PC-3 (cell line): ENCODE results near the gene LMNA. TPM values are rescaled to one million over a fixed set of nuclear protein-coding genes. Genes with fewer than 3 reads are reported as not detected.
"Not testable (repeated sequence)": the region's sequence is repeated elsewhere in the genome, so short reads cannot be mapped to it uniquely, and the experiment has no call there.

Experiments
- ATAC-seq: fragments of 200-7000 bp; cut with Tn5 transposase; 2 replicates; pipeline ENCODE4 v1.9.1; 2020; ENCODE audit warnings: mild to moderate bottlenecking, moderate library complexity
- BruUV-seq: library from RNA; stranded (reverse); fragments of 400-500 nt; replicated peaks from 2 replicates; lab custom pipeline; 2021; lab: Mats Ljungman, UMichigan
- CTCF ChIA-PET: fragments of 300-600 bp; sonication (Branson Sonifier 250); formaldehyde crosslinking; loops from one replicate; lab custom pipeline; 2022; ENCODE audit warnings: antibody characterized with exemption; lab: Charles Lee
- POLR2A ChIA-PET: fragments of 300-600 bp; sonication (Branson Sonifier 250); formaldehyde crosslinking; loops from one replicate; lab custom pipeline; 2022; ENCODE audit warnings: antibody characterized with exemption; ENCODE audit not compliant: unreplicated experiment; lab: Charles Lee
- DNase-seq: peaks from one replicate; pipeline ENCODE4 v3.0.0-alpha.2; 2015
- H2AFZ ChIP-seq: fragments of 300-600 bp; sonication (generic); 2 replicates; pipeline ENCODE4 v1.6.0; 2016; ENCODE audit warnings: antibody characterized with exemption, low read length
- H3F3A ChIP-seq: fragments of 300-600 bp; sonication (generic); one replicate; pipeline ENCODE4 v1.6.0; 2017; ENCODE audit warnings: antibody characterized with exemption, low read length, control low read depth, mild to moderate bottlenecking; ENCODE audit not compliant: unreplicated experiment
- H3K27ac ChIP-seq: fragments of 300-600 bp; sonication (generic); 2 replicates; pipeline ENCODE4 v1.5.1; 2016; ENCODE audit warnings: mild to moderate bottlenecking, low read length
- H3K27me3 ChIP-seq: fragments of 300-600 bp; sonication (generic); 2 replicates; pipeline ENCODE4 v1.6.1; 2016; ENCODE audit warnings: low read length, mixed read lengths
- H3K36me3 ChIP-seq: fragments of 300-600 bp; sonication (generic); 2 replicates; pipeline ENCODE4 v1.6.1; 2016; ENCODE audit warnings: low read depth, mixed run types, low read length, mixed read lengths
- H3K4me1 ChIP-seq: fragments of 300-600 bp; sonication (generic); 2 replicates; pipeline ENCODE4 v1.5.1; 2016; ENCODE audit warnings: low read length; ENCODE audit not compliant: insufficient read depth
- H3K4me2 ChIP-seq: fragments of 300-600 bp; sonication (generic); 2 replicates; pipeline ENCODE4 v1.6.0; 2016; ENCODE audit warnings: low read length
- H3K4me3 ChIP-seq: fragments of 300-600 bp; sonication (generic); 2 replicates; pipeline ENCODE4 v1.5.1; 2016; ENCODE audit warnings: mild to moderate bottlenecking, low read length, mixed read lengths
- H3K79me2 ChIP-seq: fragments of 300-600 bp; sonication (generic); 2 replicates; pipeline ENCODE4 v1.6.1; 2017; ENCODE audit warnings: low read length, mixed read lengths
- H3K9ac ChIP-seq: fragments of 300-600 bp; sonication (generic); 2 replicates; pipeline ENCODE4 v1.6.0; 2016; ENCODE audit warnings: mild to moderate bottlenecking, low read length
- H3K9me2 ChIP-seq: fragments of 300-600 bp; sonication (generic); replicated peaks from 2 replicates; pipeline ENCODE4 v1.6.1; 2016; ENCODE audit warnings: mixed run types, low read length, mixed read lengths
- H3K9me3 ChIP-seq: fragments of 300-600 bp; sonication (generic); 2 replicates; pipeline ENCODE4 v1.6.1; 2016; ENCODE audit warnings: low read length, mixed read lengths
- H4K20me1 ChIP-seq: fragments of 300-600 bp; sonication (generic); 2 replicates; pipeline ENCODE4 v1.6.1; 2016; ENCODE audit warnings: low read length, mixed read lengths
- EZH2 ChIP-seq: fragments of 300-600 bp; sonication (generic); IDR thresholded peaks from one replicate; pipeline ENCODE4 v1.6.1; 2017; ENCODE audit warnings: antibody characterized with exemption, mild to moderate bottlenecking, low read length; ENCODE audit not compliant: unreplicated experiment
- EZH2phosphoT487 ChIP-seq: fragments of 300-600 bp; sonication (generic); IDR thresholded peaks from 2 replicates; pipeline ENCODE4 v1.6.1; 2018; ENCODE audit warnings: mild to moderate bottlenecking, antibody characterized with exemption, low read length, borderline replicate concordance
- intact Hi-C: fragments of 100-400 bp; cut with micrococcal nuclease; formaldehyde crosslinking; loops from 2 replicates; pipeline ENCODE4 v1.9.0; 2023
- total RNA-seq: library from RNA; depleted of rRNA; stranded (reverse); fragments of >200 nt; gene quantifications from 2 replicates; pipeline ENCODE4 v1.2.3, GENCODE V29; 2014
- TF ChIP-seq, protein P1 (sequence below): fragments of 300-600 bp; sonication (generic); conservative IDR thresholded peaks from 2 replicates; pipeline ENCODE4 v1.5.1; 2017; ENCODE audit warnings: antibody characterized with exemption, low read depth, mild to moderate bottlenecking, low read length

LMNA gene
- total RNA-seq, 1 experiment from 2014 or later = 864 TPM

DNA sequence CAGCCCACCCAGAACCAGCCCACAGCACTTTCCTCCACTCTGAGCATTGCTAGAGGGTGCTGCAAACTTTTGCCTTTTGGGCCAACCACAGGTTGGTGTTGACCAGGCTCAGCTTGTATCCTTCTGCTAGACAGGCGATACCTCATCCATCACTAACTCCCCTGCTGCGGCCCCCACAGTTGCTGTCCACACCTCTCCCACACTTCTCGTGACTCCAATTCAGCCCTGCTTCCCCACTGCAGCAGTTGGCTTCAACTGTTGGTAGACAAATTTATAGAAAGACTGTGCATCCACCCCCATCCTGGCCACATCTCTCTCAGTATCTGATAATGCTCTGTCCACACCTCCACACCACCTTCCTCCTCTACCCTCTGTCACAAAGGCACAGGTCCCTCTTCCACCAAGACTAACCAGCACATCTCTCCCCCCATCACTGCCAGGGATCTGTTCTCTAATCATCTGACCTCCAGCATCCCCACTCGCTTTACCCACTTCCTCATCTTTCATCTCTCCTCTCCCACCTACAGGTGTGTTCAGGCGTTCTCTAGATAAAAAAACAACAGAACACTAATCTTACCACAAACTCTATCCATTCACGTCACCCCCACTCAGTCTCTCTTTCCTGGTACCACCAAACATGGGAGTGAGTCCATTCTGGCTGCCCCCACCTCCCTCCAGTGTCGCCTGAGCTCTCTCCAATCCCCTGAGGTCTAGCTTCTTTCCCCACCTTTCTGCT lies 63.6 kb downstream of the LMNA start:
- ChIA-PET CTCF (no interaction called here), POLR2A (no interaction called here)
- H3K9ac ChIP-seq = no peak overlapping the region
- no peaks in the 10 kb centered on the region for H3K9me3 ChIP-seq
- no peak overlapping the region for H3K27ac ChIP-seq
- H3K36me3 ChIP-seq = no peaks in the 10 kb centered on the region
- no peak overlapping the region for H3K4me3 ChIP-seq
- intact Hi-C loops = no loop called here
- no peaks in the 10 kb centered on the region for H3F3A ChIP-seq
- H4K20me1 ChIP-seq = no peaks in the 10 kb centered on the region
- TF ChIP-seq, protein P1, sequence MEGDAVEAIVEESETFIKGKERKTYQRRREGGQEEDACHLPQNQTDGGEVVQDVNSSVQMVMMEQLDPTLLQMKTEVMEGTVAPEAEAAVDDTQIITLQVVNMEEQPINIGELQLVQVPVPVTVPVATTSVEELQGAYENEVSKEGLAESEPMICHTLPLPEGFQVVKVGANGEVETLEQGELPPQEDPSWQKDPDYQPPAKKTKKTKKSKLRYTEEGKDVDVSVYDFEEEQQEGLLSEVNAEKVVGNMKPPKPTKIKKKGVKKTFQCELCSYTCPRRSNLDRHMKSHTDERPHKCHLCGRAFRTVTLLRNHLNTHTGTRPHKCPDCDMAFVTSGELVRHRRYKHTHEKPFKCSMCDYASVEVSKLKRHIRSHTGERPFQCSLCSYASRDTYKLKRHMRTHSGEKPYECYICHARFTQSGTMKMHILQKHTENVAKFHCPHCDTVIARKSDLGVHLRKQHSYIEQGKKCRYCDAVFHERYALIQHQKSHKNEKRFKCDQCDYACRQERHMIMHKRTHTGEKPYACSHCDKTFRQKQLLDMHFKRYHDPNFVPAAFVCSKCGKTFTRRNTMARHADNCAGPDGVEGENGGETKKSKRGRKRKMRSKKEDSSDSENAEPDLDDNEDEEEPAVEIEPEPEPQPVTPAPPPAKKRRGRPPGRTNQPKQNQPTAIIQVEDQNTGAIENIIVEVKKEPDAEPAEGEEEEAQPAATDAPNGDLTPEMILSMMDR = no peak
- TF ChIP-seq EZH2phosphoT487 = no peak
- TF ChIP-seq EZH2 = no peak
- no peaks in the 10 kb centered on the region for H3K4me1 ChIP-seq
- no peaks in the 10 kb centered on the region for H3K27me3 ChIP-seq
- no peak for ATAC-seq
- no peaks in the 10 kb centered on the region for H3K9me2 ChIP-seq
- no peak for DNase-seq
- no peak overlapping the region for H3K4me2 ChIP-seq
- H2AFZ ChIP-seq = no peak overlapping the region
- no peaks in the 10 kb centered on the region for H3K79me2 ChIP-seq
- no TSS peak for BruUV-seq

DNA sequence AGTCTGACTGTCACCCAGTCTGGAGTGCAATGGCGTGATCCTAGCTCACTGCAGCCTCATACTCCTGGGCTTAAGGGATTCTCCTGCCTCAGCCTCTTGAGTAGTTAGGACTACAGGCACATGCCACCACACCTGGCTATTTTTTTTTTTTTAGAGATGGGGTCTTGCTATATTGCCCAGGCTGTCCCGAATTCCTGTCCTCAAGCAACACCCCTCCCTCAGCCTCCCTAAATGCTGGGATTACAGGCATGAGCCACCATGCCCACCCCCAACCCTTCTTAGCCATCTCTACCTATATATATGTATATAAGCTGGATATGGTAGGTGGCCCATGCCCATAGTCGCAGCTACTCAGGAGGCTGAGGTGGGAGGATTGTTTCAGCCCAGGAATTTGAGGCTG lies 66.0 kb downstream of the LMNA start:
- CTCF ChIA-PET = interaction anchor here (0.6 kb wide), 1 partner anchor 265 kb away, joined by 3 read pairs; no protein-coding TSS in a partner anchor
- no peak for TF ChIP-seq EZH2
- TF ChIP-seq, protein P1 = no peak
- no peak for TF ChIP-seq EZH2phosphoT487

DNA sequence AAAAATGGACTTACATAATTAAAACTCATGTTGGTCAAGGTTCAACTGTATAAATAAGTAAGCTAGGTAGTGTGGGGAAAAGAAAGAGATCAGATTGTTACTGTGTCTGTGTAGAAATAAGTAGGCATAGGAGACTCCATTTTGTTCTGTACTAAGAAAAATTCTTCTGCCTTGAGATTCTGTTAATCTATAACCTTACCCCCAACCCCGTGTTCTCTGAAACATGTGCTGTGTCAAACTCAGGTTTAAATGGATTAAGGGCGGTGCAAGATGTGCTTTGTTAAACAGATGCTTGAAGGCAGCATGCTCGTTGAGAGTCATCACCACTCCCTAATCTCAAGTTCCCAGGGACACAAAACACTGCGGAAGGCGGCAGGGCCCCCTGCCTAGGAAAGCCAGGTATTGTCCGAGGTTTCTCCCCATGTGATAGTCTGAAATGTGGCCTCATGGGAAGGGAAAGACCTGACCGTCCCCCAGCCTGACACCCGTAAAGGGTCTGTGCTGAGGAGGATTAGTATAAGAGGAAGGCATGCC lies 66.9 kb downstream of the LMNA start:
- H3K9me2 ChIP-seq, H3K4me1 ChIP-seq, H3K9ac ChIP-seq, ATAC-seq, H3K9me3 ChIP-seq, intact Hi-C loops, H4K20me1 ChIP-seq, DNase-seq, H3K27me3 ChIP-seq, POLR2A ChIA-PET, CTCF ChIA-PET, BruUV-seq, H3K79me2 ChIP-seq, H3K27ac ChIP-seq, H2AFZ ChIP-seq, H3K4me2 ChIP-seq, H3F3A ChIP-seq, H3K36me3 ChIP-seq, H3K4me3 ChIP-seq: not testable (repeated sequence)

More for the DNA sequence above, 66.0 kb downstream of the LMNA start:
- H3K9ac ChIP-seq = no peak overlapping the region
- H3F3A ChIP-seq = no peaks in the 10 kb centered on the region
- ATAC-seq = no peak
- H3K4me3 ChIP-seq = no peak overlapping the region
- H3K27ac ChIP-seq = no peak overlapping the region
- H2AFZ ChIP-seq = no peak overlapping the region
- H3K4me1 ChIP-seq = no peaks in the 10 kb centered on the region
- no peaks in the 10 kb centered on the region for H3K79me2 ChIP-seq
- intact Hi-C loops = no loop called here
- DNase-seq = no peak
- H3K9me3 ChIP-seq = no peaks in the 10 kb centered on the region
- no peaks in the 10 kb centered on the region for H3K36me3 ChIP-seq
- POLR2A ChIA-PET = no interaction called here
- no peak overlapping the region for H3K4me2 ChIP-seq
- H4K20me1 ChIP-seq = no peaks in the 10 kb centered on the region
- H3K9me2 ChIP-seq = no peaks in the 10 kb centered on the region
- BruUV-seq = no TSS peak
- H3K27me3 ChIP-seq = no peaks in the 10 kb centered on the region

DNA sequence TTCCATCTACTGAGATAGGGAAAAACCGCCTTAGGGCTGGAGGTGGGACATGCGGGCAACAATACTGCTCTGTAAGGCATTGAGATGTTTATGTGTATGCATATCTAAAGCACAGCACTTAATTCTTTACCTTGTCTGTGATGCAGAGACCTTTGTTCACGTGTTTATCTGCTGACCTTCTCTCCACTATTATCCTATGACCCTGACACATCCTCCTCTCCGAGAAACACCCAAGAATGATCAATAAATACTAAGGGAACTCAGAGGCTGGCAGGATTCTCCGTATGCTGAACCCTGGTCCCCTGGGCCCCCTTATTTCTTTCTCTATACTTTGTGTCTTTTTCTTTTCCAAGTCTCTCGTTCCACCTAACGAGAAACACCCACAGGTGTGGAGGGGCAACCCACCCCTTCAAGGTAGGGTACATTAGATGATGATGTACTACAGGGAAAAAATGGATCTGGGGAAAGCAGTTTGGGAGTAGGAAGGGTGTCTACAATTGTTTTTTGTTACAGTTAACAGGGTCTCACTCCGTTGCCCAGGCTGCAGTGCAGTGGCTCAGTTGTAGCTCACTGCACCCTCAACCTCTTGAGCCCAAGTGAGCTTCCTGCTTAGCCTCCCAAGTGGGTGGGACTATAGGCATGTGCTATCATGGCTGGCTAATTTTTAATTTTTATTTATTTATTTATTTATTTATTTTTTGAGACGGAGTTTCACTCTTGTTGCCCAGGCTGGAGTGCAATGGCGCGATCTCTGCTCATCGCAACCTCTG lies 67.7 kb downstream of the LMNA start:
- BruUV-seq, POLR2A ChIA-PET, ATAC-seq: not testable (repeated sequence)

More for the DNA sequence above, 67.7 kb downstream of the LMNA start:
- H3K79me2 ChIP-seq, H3K9me2 ChIP-seq, H3F3A ChIP-seq, H3K36me3 ChIP-seq, H3K27ac ChIP-seq, H3K9ac ChIP-seq, H2AFZ ChIP-seq, DNase-seq, intact Hi-C loops, H4K20me1 ChIP-seq, H3K4me1 ChIP-seq, H3K4me3 ChIP-seq, CTCF ChIA-PET, H3K27me3 ChIP-seq, H3K4me2 ChIP-seq, H3K9me3 ChIP-seq: not testable (repeated sequence)
